Activated CD8-positive, alpha-beta memory T cell treated with anti-CD3 and anti-CD28 coated beads, Interleukin-2, amount 10 ng/mL, durations not matched to agents 7 days and 5 days (primary cell): ENCODE measurements around the gene SMIM28. TPM values are rescaled to one million over a fixed set of nuclear protein-coding genes. Genes with fewer than 3 reads are reported as not detected.
A peak's percentile ranks its signal among the peaks of the same experiment; 100 is the strongest.
"Not testable (repeated sequence)": the region's sequence is repeated elsewhere in the genome, so short reads cannot be mapped to it uniquely, and the experiment has no call there.

Experiments
- ATAC-seq: fragments of 150-1000 bp; cut with Tn5 transposase; one replicate; pipeline ENCODE4 v1.10.0; 2021; ENCODE audit warnings: moderate library complexity
- CTCF ChIA-PET: fragments of 350-600 bp; sonication (Branson Sonifier 250); formaldehyde crosslinking; loops from one replicate; lab custom pipeline; 2021; ENCODE audit warnings: antibody characterized with exemption; lab: Charles Lee
- DNase-seq: peaks from one replicate; pipeline ENCODE4 v3.0.0-alpha.2; 2020
- H3K27ac Mint-ChIP-seq: one replicate; pipeline ENCODE4 v1.8.0; 2021; ENCODE audit warnings: mild to moderate bottlenecking, mixed read lengths
- H3K27me3 Mint-ChIP-seq: one replicate; pipeline ENCODE4 v1.8.0; 2021; ENCODE audit warnings: mixed read lengths
- H3K36me3 Mint-ChIP-seq: one replicate; pipeline ENCODE4 v1.8.0; 2021; ENCODE audit warnings: mild to moderate bottlenecking, mixed read lengths
- H3K4me1 Mint-ChIP-seq: one replicate; pipeline ENCODE4 v1.8.0; 2021; ENCODE audit warnings: mixed read lengths
- H3K4me3 Mint-ChIP-seq: one replicate; pipeline ENCODE4 v1.8.0; 2021; ENCODE audit warnings: mild to moderate bottlenecking, moderate library complexity, mixed read lengths
- H3K9me3 Mint-ChIP-seq: one replicate; pipeline ENCODE4 v1.8.0; 2022; ENCODE audit warnings: low read depth, mixed read lengths
- total RNA-seq, 2 experiments: library from RNA; stranded (reverse); gene quantifications; one replicate each; pipeline ENCODE4 v1.2.3, GENCODE V29; 2021

The SMIM28 gene
- total RNA-seq, 2 experiments from 2014 or later = not detected

- peaks cover 27% of the 10 kb centered on the region for H3K36me3 Mint-ChIP-seq
- H3K4me3 Mint-ChIP-seq = no peak overlapping the region
- no peaks in the 10 kb centered on the region for H3K9me3 Mint-ChIP-seq
- peaks cover 2% of the 10 kb centered on the region for H3K4me1 Mint-ChIP-seq
- H3K27me3 Mint-ChIP-seq = no peaks in the 10 kb centered on the region
- ATAC-seq (no peak), DNase-seq (no peak)
- CTCF ChIA-PET = interaction anchor here (1.5 kb wide), 1 partner anchor 11 kb away, joined by 3 read pairs; no protein-coding TSS in a partner anchor
- H3K27ac Mint-ChIP-seq = peak overlapping the region; percentile 6
These were observed 40.5 kb downstream of the SMIM28 start for GRCh38 chr6:138418118-138418742.

GRCh38 chr6:138419766-138420165 lies 42.1 kb downstream of the SMIM28 start:
- H3K4me3 Mint-ChIP-seq = no peak overlapping the region
- ATAC-seq (no peak), DNase-seq (no peak)
- CTCF ChIA-PET = interaction anchor here (1.4 kb wide), 1 partner anchor 10 kb away, joined by 5 read pairs; no protein-coding TSS in a partner anchor
- no peak overlapping the region for H3K27ac Mint-ChIP-seq
- H3K4me1 Mint-ChIP-seq = peaks cover 2% of the 10 kb centered on the region
- no peaks in the 10 kb centered on the region for H3K9me3 Mint-ChIP-seq
- H3K36me3 Mint-ChIP-seq = peaks cover 17% of the 10 kb centered on the region
- no peaks in the 10 kb centered on the region for H3K27me3 Mint-ChIP-seq

GRCh38 chr6:138420356-138420755 lies 42.7 kb downstream of the SMIM28 start:
- Mint-ChIP-seq H3K9me3 (no peaks in the 10 kb centered on the region), H3K36me3 (peaks cover 13% of the 10 kb centered on the region), H3K4me1 (peaks cover 2% of the 10 kb centered on the region), H3K27me3 (no peaks in the 10 kb centered on the region), H3K4me3 (no peak overlapping the region), H3K27ac (no peak overlapping the region)
- ATAC-seq (no peak), DNase-seq (no peak)
- CTCF ChIA-PET = interaction anchor here (1.4 kb wide), 1 partner anchor 9 kb away, joined by 5 read pairs; no protein-coding TSS in a partner anchor

- DNase-seq (no peak), ATAC-seq (no peak)
- H3K36me3 Mint-ChIP-seq = peaks cover 13% of the 10 kb centered on the region
- H3K4me1 Mint-ChIP-seq = peaks cover 2% of the 10 kb centered on the region
- CTCF ChIA-PET = no interaction called here
- no peak overlapping the region for H3K27ac Mint-ChIP-seq
- H3K27me3 Mint-ChIP-seq = no peaks in the 10 kb centered on the region
- H3K9me3 Mint-ChIP-seq = no peaks in the 10 kb centered on the region
- H3K4me3 Mint-ChIP-seq = no peak overlapping the region
These were observed 43.4 kb downstream of the SMIM28 start for GRCh38 chr6:138421089-138421488.

GRCh38 chr6:138421608-138422007 lies 43.9 kb downstream of the SMIM28 start:
- ATAC-seq (no peak), DNase-seq (no peak)
- Mint-ChIP-seq H3K27ac (no peak overlapping the region), H3K36me3 (peaks cover 12% of the 10 kb centered on the region), H3K27me3 (no peaks in the 10 kb centered on the region), H3K4me1 (peaks cover 2% of the 10 kb centered on the region), H3K4me3 (no peak overlapping the region), H3K9me3 (no peaks in the 10 kb centered on the region)
- CTCF ChIA-PET = no interaction called here

- H3K27ac Mint-ChIP-seq = no peak overlapping the region
- peaks cover 9% of the 10 kb centered on the region for H3K36me3 Mint-ChIP-seq
- H3K27me3 Mint-ChIP-seq = no peaks in the 10 kb centered on the region
- no peaks in the 10 kb centered on the region for H3K9me3 Mint-ChIP-seq
- CTCF ChIA-PET = interaction anchor here (0.7 to 1.3 kb wide), 3 partner anchors 94 to 747 kb away, joined by 3 to 4 read pairs (median 3); no protein-coding TSS in a partner anchor
- DNase-seq (no peak), ATAC-seq (no peak)
- H3K4me1 Mint-ChIP-seq = peaks cover 2% of the 10 kb centered on the region
- no peak overlapping the region for H3K4me3 Mint-ChIP-seq
These were observed 45.2 kb downstream of the SMIM28 start for GRCh38 chr6:138422861-138423260.

GRCh38 chr6:138424004-138424904 lies 46.5 kb downstream of the SMIM28 start:
- H3K27me3 Mint-ChIP-seq = no peaks in the 10 kb centered on the region
- CTCF ChIA-PET = interaction anchor here (1.7 to 4.2 kb wide), 3 partner anchors 14 to 93 kb away, joined by 3 to 23 read pairs (median 18); no protein-coding TSS in a partner anchor
- H3K36me3 Mint-ChIP-seq = no peaks in the 10 kb centered on the region
- peaks cover 2% of the 10 kb centered on the region for H3K4me1 Mint-ChIP-seq
- H3K9me3 Mint-ChIP-seq = no peaks in the 10 kb centered on the region
- H3K4me3 Mint-ChIP-seq = no peak overlapping the region
- H3K27ac Mint-ChIP-seq = no peak overlapping the region
- ATAC-seq (no peak), DNase-seq (no peak)

- not testable (repeated sequence) for H3K9me3 Mint-ChIP-seq, DNase-seq, H3K4me1 Mint-ChIP-seq, H3K4me3 Mint-ChIP-seq, H3K27ac Mint-ChIP-seq, ATAC-seq, H3K27me3 Mint-ChIP-seq, H3K36me3 Mint-ChIP-seq
- CTCF ChIA-PET = interaction anchor here (1.7 to 4.2 kb wide), 3 partner anchors 15 to 92 kb away, joined by 3 to 23 read pairs (median 18); no protein-coding TSS in a partner anchor
These were observed 47.6 kb downstream of the SMIM28 start for GRCh38 chr6:138425256-138425655.

- no peak for DNase-seq
- Mint-ChIP-seq H3K4me3 (no peak overlapping the region), H3K27me3 (peaks cover 2% of the 10 kb centered on the region), H3K36me3 (no peaks in the 10 kb centered on the region), H3K4me1 (peaks cover 2% of the 10 kb centered on the region), H3K27ac (no peak overlapping the region), H3K9me3 (no peaks in the 10 kb centered on the region)
- ATAC-seq = no peak
- CTCF ChIA-PET = interaction anchor here (1.0 to 4.2 kb wide), 5 partner anchors 10 to 339 kb away, joined by 5 to 23 read pairs (median 7); no protein-coding TSS in a partner anchor
These were observed 48.9 kb downstream of the SMIM28 start for GRCh38 chr6:138426500-138427123.

- Mint-ChIP-seq H3K27ac (no peak overlapping the region), H3K27me3 (peaks cover 2% of the 10 kb centered on the region), H3K9me3 (no peaks in the 10 kb centered on the region), H3K36me3 (no peaks in the 10 kb centered on the region), H3K4me3 (no peak overlapping the region), H3K4me1 (peaks cover 2% of the 10 kb centered on the region)
- no peak for ATAC-seq
- no peak for DNase-seq
- CTCF ChIA-PET = interaction anchor here (0.7 to 4.2 kb wide), 6 partner anchors 24 to 255 kb away, joined by 3 to 23 read pairs (median 5); partner anchors contain the start of gene HEBP2
These were observed 50.0 kb downstream of the SMIM28 start for GRCh38 chr6:138427701-138428100.

GRCh38 chr6:138428944-138429598 lies 51.4 kb downstream of the SMIM28 start:
- DNase-seq (no peak), ATAC-seq (peak; percentile 53)
- CTCF ChIA-PET = interaction anchor here (0.7 to 4.9 kb wide), 13 partner anchors 9 to 313 kb away, joined by 3 to 41 read pairs (median 4); partner anchors contain the start of gene HEBP2
- H3K27ac Mint-ChIP-seq = no peak overlapping the region
- H3K27me3 Mint-ChIP-seq = peaks cover 2% of the 10 kb centered on the region
- H3K9me3 Mint-ChIP-seq = no peaks in the 10 kb centered on the region
- H3K36me3 Mint-ChIP-seq = no peaks in the 10 kb centered on the region
- no peak overlapping the region for H3K4me3 Mint-ChIP-seq
- no peaks in the 10 kb centered on the region for H3K4me1 Mint-ChIP-seq

GRCh38 chr6:138429761-138430160 lies 52.1 kb downstream of the SMIM28 start:
- no peak for ATAC-seq
- peaks cover 2% of the 10 kb centered on the region for H3K27me3 Mint-ChIP-seq
- H3K36me3 Mint-ChIP-seq = no peaks in the 10 kb centered on the region

More at GRCh38 chr6:138429761-138430160, 52.1 kb downstream of the SMIM28 start:
- H3K27ac Mint-ChIP-seq = no peak overlapping the region
- no peaks in the 10 kb centered on the region for H3K9me3 Mint-ChIP-seq
- no peaks in the 10 kb centered on the region for H3K4me1 Mint-ChIP-seq
- CTCF ChIA-PET = interaction anchor here (0.7 to 4.9 kb wide), 11 partner anchors 10 to 314 kb away, joined by 3 to 41 read pairs (median 5); no protein-coding TSS in a partner anchor
- no peak for DNase-seq
- H3K4me3 Mint-ChIP-seq = no peak overlapping the region
